ENCODE measurements around the gene NCS1. TPM values are rescaled to one million over a fixed set of nuclear protein-coding genes. Genes with fewer than 3 reads are reported as not detected.

Gene NCS1
- total RNA-seq, 1 donor from 2014 or later = 37.7 TPM

GRCh38 chr9:130142056-130142455 lies 30.1 kb upstream of the NCS1 start:
- H3K27ac Mint-ChIP-seq (ENCODE audit: unreplicated experiment) = no peak overlapping the region
- H3K9me3 Mint-ChIP-seq (ENCODE audit: unreplicated experiment) = no peaks in the 10 kb centered on the region
- H3K27me3 Mint-ChIP-seq (ENCODE audit: unreplicated experiment) = peaks cover 15% of the 10 kb centered on the region
- no peaks in the 10 kb centered on the region for H3K36me3 Mint-ChIP-seq (ENCODE audit: unreplicated experiment)
- TF ChIP-seq CTCF (IDR thresholded peaks at IDR 0.05) = no peak
- peaks cover 20% of the 10 kb centered on the region for H3K4me1 Mint-ChIP-seq (ENCODE audit: unreplicated experiment)
- DNase-seq (ENCODE audit: extremely low spot score, unreplicated experiment) = no peak
- H3K4me3 Mint-ChIP-seq (ENCODE audit: unreplicated experiment) = no peak overlapping the region

GRCh38 chr9:130142641-130143040 lies 29.6 kb upstream of the NCS1 start:
- no peak overlapping the region for H3K27ac Mint-ChIP-seq (ENCODE audit: unreplicated experiment)

GRCh38 chr9:130143279-130143893 lies 28.8 kb upstream of the NCS1 start:
- Mint-ChIP-seq H3K27me3 (ENCODE audit: unreplicated experiment) (peaks cover 15% of the 10 kb centered on the region), H3K36me3 (ENCODE audit: unreplicated experiment) (no peaks in the 10 kb centered on the region), H3K9me3 (ENCODE audit: unreplicated experiment) (no peaks in the 10 kb centered on the region), H3K4me1 (ENCODE audit: unreplicated experiment) (peaks cover 12% of the 10 kb centered on the region), H3K27ac (ENCODE audit: unreplicated experiment) (no peak overlapping the region), H3K4me3 (ENCODE audit: unreplicated experiment) (no peak overlapping the region)
- no peak for DNase-seq (ENCODE audit: extremely low spot score, unreplicated experiment)
- TF ChIP-seq CTCF (IDR thresholded peaks at IDR 0.05) = no peak

More at GRCh38 chr9:130142641-130143040, 29.6 kb upstream of the NCS1 start:
- TF ChIP-seq CTCF (IDR thresholded peaks at IDR 0.05) = no peak
- Mint-ChIP-seq H3K36me3 (ENCODE audit: unreplicated experiment) (no peaks in the 10 kb centered on the region), H3K4me3 (ENCODE audit: unreplicated experiment) (no peak overlapping the region), H3K9me3 (ENCODE audit: unreplicated experiment) (no peaks in the 10 kb centered on the region), H3K27me3 (ENCODE audit: unreplicated experiment) (peaks cover 15% of the 10 kb centered on the region), H3K4me1 (ENCODE audit: unreplicated experiment) (peaks cover 18% of the 10 kb centered on the region)
- DNase-seq (ENCODE audit: extremely low spot score, unreplicated experiment) = no peak

- Mint-ChIP-seq H3K36me3 (ENCODE audit: unreplicated experiment) (no peaks in the 10 kb centered on the region), H3K4me3 (ENCODE audit: unreplicated experiment) (no peak overlapping the region)
- no peak for TF ChIP-seq CTCF (IDR thresholded peaks at IDR 0.05)
Observed at GRCh38 chr9:130143958-130144366, 28.2 kb upstream of the NCS1 start.

GRCh38 chr9:130144703-130145102 lies 27.5 kb upstream of the NCS1 start:
- peaks cover 5% of the 10 kb centered on the region for H3K4me1 Mint-ChIP-seq (ENCODE audit: unreplicated experiment)
- H3K36me3 Mint-ChIP-seq (ENCODE audit: unreplicated experiment) = no peaks in the 10 kb centered on the region

More at GRCh38 chr9:130143958-130144366, 28.2 kb upstream of the NCS1 start:
- Mint-ChIP-seq H3K27ac (ENCODE audit: unreplicated experiment) (no peak overlapping the region), H3K4me1 (ENCODE audit: unreplicated experiment) (peaks cover 6% of the 10 kb centered on the region), H3K9me3 (ENCODE audit: unreplicated experiment) (no peaks in the 10 kb centered on the region), H3K27me3 (ENCODE audit: unreplicated experiment) (peaks cover 15% of the 10 kb centered on the region)
- no peak for DNase-seq (ENCODE audit: extremely low spot score, unreplicated experiment)

More at GRCh38 chr9:130144703-130145102, 27.5 kb upstream of the NCS1 start:
- H3K27me3 Mint-ChIP-seq (ENCODE audit: unreplicated experiment) = peaks cover 15% of the 10 kb centered on the region
- DNase-seq (ENCODE audit: extremely low spot score, unreplicated experiment) = no peak
- no peak for TF ChIP-seq CTCF (IDR thresholded peaks at IDR 0.05)
- H3K4me3 Mint-ChIP-seq (ENCODE audit: unreplicated experiment) = no peak overlapping the region
- H3K9me3 Mint-ChIP-seq (ENCODE audit: unreplicated experiment) = no peaks in the 10 kb centered on the region
- no peak overlapping the region for H3K27ac Mint-ChIP-seq (ENCODE audit: unreplicated experiment)
